Right lobe of liver (tissue), 4 donors: ENCODE data around the gene RAB32.

ENCODE experiments used
- POLR2A ChIP-seq: fragments of 450-650 bp; IDR thresholded peaks from one replicate; pipeline ENCODE4 v1.6.1; 2017; ENCODE audit warnings: antibody characterized with exemption, mild to moderate bottlenecking
- TF ChIP-seq, protein P1 (sequence below), 4 donors: fragments of 200-600 bp in 3 of 4; fragments of 450-650 bp in 1 of 4; IDR thresholded peaks; one replicate each; pipeline versions ENCODE4 v1.5.1 to v1.8.0; 2016 to 2022; ENCODE audit warnings: antibody characterized with exemption in 4 of 4, mild to moderate bottlenecking in 2 of 4
- donor health status: DM: no; HTN: no; CAD: no.
- donor health status: DM: no; HTN: no; CAD: no.
- donor health status: DM: no; HTN: yes; CAD: no.

DNA sequence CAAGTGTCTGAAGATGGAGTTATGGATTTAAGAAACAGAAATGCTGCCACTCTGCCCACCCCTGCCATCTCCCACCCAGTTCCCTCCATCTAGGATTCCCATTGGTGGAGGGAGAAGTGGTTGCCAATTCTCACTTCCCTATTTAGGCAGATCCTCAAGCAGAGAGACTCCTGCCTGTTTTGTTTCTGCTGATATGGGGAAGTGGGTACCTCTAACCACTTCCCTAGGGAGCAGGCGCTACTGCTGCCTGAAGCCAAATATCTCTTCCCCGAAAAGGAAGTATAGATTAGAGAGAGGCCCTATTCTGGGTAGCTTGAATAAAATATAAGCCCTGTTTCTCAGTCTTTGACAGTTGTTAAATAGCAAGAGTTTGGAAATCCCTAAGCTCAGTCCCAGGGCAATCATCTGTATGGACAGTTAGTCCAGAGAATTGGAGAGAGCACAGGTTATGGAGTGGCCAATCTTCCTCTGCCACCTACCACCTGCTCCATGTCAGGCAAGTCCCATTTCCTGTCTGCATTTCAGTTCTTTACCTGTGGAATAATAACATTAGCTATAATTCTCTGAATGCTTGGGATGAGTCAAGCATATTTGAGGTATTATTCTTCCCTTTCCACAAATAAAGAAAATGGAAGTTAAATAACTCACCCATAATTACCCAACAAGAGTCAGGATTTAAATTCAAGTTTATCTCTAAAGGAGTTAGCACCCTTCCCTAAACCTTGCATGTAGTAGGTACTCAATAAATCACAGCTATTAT, 52.5 kb downstream of the RAB32 start:
- no peak for TF ChIP-seq POLR2A
- TF ChIP-seq, protein P1, sequence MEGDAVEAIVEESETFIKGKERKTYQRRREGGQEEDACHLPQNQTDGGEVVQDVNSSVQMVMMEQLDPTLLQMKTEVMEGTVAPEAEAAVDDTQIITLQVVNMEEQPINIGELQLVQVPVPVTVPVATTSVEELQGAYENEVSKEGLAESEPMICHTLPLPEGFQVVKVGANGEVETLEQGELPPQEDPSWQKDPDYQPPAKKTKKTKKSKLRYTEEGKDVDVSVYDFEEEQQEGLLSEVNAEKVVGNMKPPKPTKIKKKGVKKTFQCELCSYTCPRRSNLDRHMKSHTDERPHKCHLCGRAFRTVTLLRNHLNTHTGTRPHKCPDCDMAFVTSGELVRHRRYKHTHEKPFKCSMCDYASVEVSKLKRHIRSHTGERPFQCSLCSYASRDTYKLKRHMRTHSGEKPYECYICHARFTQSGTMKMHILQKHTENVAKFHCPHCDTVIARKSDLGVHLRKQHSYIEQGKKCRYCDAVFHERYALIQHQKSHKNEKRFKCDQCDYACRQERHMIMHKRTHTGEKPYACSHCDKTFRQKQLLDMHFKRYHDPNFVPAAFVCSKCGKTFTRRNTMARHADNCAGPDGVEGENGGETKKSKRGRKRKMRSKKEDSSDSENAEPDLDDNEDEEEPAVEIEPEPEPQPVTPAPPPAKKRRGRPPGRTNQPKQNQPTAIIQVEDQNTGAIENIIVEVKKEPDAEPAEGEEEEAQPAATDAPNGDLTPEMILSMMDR (IDR thresholded peaks at IDR 0.05), result no peak
